ENCODE measurements around the gene FEV.
A peak's percentile ranks its signal among the peaks of the same experiment; 100 is the strongest.

Gene FEV

GRCh38 chr2:218993345-218994315, 8.6 kb upstream of the FEV start, which contains the start of gene CRYBA2:
Gene CRYBA2, minus strand, starts transcription at chr2:218993422. Its CDS starts 246 bp downstream, at chr2:218993176.
- DNase-seq (ENCODE audit: low read depth): peak; percentile 31

- no peak for DNase-seq (ENCODE audit: low read depth)
Measured at GRCh38 chr2:218992703-218993344, 7.8 kb upstream of the FEV start.

- DNase-seq (ENCODE audit: low read depth): no peak
Measured at GRCh38 chr2:218992196-218992595, 7.2 kb upstream of the FEV start.

GRCh38 chr2:218991674-218992168, 6.7 kb upstream of the FEV start:
- peak; percentile 58 for DNase-seq (ENCODE audit: low read depth)

- no peak for DNase-seq (ENCODE audit: low read depth)
Measured at GRCh38 chr2:218990612-218991011, 5.6 kb upstream of the FEV start.

- DNase-seq (ENCODE audit: low read depth): no peak
Measured at GRCh38 chr2:218990052-218990451, 5.1 kb upstream of the FEV start.

- DNase-seq (ENCODE audit: low read depth): no peak
Measured at GRCh38 chr2:218988650-218989049, 3.7 kb upstream of the FEV start.

- DNase-seq (ENCODE audit: low read depth): no peak
Measured at GRCh38 chr2:218988164-218988563, 3.2 kb upstream of the FEV start.

- no peak for DNase-seq (ENCODE audit: low read depth)
Measured at GRCh38 chr2:218986148-218986761, 1.3 kb upstream of the FEV start.

- DNase-seq (ENCODE audit: low read depth): no peak
Measured at GRCh38 chr2:218985325-218986091, 524 bp upstream of the FEV start.

- no peak for DNase-seq (ENCODE audit: low read depth)
Measured at GRCh38 chr2:218984239-218985020, 554 bp downstream of the FEV start.

GRCh38 chr2:218983934-218984238, 1.1 kb downstream of the FEV start:
- no peak for DNase-seq (ENCODE audit: low read depth)

- DNase-seq (ENCODE audit: low read depth): no peak
Measured at GRCh38 chr2:218983263-218983933, 1.6 kb downstream of the FEV start.

- no peak for DNase-seq (ENCODE audit: low read depth)
Measured at GRCh38 chr2:218982586-218983262, 2.3 kb downstream of the FEV start.

GRCh38 chr2:218981881-218982585, 3.0 kb downstream of the FEV start:
- no peak for DNase-seq (ENCODE audit: low read depth)

GRCh38 chr2:218981390-218981880, 3.5 kb downstream of the FEV start:
- no peak for DNase-seq (ENCODE audit: low read depth)

GRCh38 chr2:218980735-218981389, 4.1 kb downstream of the FEV start:
- DNase-seq (ENCODE audit: low read depth): no peak

Measured in EH (cell line).